Astrocyte of the spinal cord (primary cell): ENCODE results near the gene AKAP12.

ENCODE experiments used
- DNase-seq: peaks from one replicate; pipeline ENCODE4 v3.0.0; 2011; ENCODE audit warnings: low read depth, low spot score
- H3K4me3 ChIP-seq: 2 replicates; pipeline ENCODE4 v1.5.1; 2011; ENCODE audit warnings: low read depth, mild to moderate bottlenecking, low read length, moderate library complexity
- CTCF ChIP-seq: IDR thresholded peaks from 2 replicates; pipeline ENCODE4 v1.5.1; 2012; ENCODE audit warnings: low read depth, mild to moderate bottlenecking, low read length, inconsistent platforms
- in situ Hi-C: cut with HindIII; loops from 2 replicates; pipeline ENCODE4 v1.10.0; 2017; ENCODE audit warnings: low sequenced_read_pairs

Gene AKAP12

GRCh38 chr6:151390851-151391470 is 151.2 kb downstream of the AKAP12 start:
- no peak for TF ChIP-seq CTCF
- peak overlapping the region; percentile 69 for H3K4me3 ChIP-seq
- in situ Hi-C loops: no loop called here
- DNase-seq: peak; percentile 65

- peak; percentile 80 for DNase-seq
- peak within 1 kb of the TSS; percentile 69 for H3K4me3 ChIP-seq
- TF ChIP-seq CTCF: no peak
- in situ Hi-C loops: no loop called here
Observed at GRCh38 chr6:151391471-151392413, 152.0 kb downstream of the AKAP12 start, which contains the start of gene ZBTB2. ZBTB2 (minus strand) TSS chr6:151391559; CDS start chr6:151373637, 17,922 bp downstream.

- TF ChIP-seq CTCF: no peak
- in situ Hi-C loops: no loop called here
Observed at GRCh38 chr6:151392427-151392826, 152.7 kb downstream of the AKAP12 start.

GRCh38 chr6:151393410-151393809 is 153.6 kb downstream of the AKAP12 start:
- DNase-seq: no peak
- in situ Hi-C loops: no loop called here
- no peak overlapping the region for H3K4me3 ChIP-seq
- no peak for TF ChIP-seq CTCF

More at GRCh38 chr6:151392427-151392826, 152.7 kb downstream of the AKAP12 start:
- no peak for DNase-seq
- H3K4me3 ChIP-seq: peak overlapping the region; percentile 69

GRCh38 chr6:151399679-151400078 is 159.9 kb downstream of the AKAP12 start:
- H3K4me3 ChIP-seq: no peak overlapping the region
- no peak for DNase-seq
- in situ Hi-C loops: no loop called here
- no peak for TF ChIP-seq CTCF

GRCh38 chr6:151400473-151400872 is 160.7 kb downstream of the AKAP12 start:
- peak; percentile 32 for DNase-seq
- in situ Hi-C loops: no loop called here
- H3K4me3 ChIP-seq: no peak overlapping the region
- no peak for TF ChIP-seq CTCF
